Body of pancreas (tissue), 4 donors: ENCODE results near the gene IGF1R. TPM values are rescaled to one million over a fixed set of nuclear protein-coding genes. Genes with fewer than 3 reads are reported as not detected.

Experiments
- ATAC-seq: fragments of 150-250 bp; one replicate; pipeline ENCODE4 v1.9.1; 2016
- DNase-seq, 4 donors: peaks; one replicate each; pipeline ENCODE4 v3.0.0-alpha.2; 2019
- H3K27ac ChIP-seq, 4 donors: fragments of 200-600 bp; sonication (generic); 1 replicate in 3 of 4; 2 replicates in 1 of 4; pipeline versions ENCODE4 v1.5.1 to v1.6.1; 2016 to 2019; ENCODE audit warnings: mild to moderate bottlenecking in 1 of 4, mixed read lengths in 1 of 4, moderate library complexity in 1 of 4
- H3K27me3 ChIP-seq, 2 donors: fragments of 200-600 bp; sonication (generic); one replicate each; pipeline ENCODE4 v1.6.0; 2016; ENCODE audit warnings: mild to moderate bottlenecking in 1 of 2
- H3K36me3 ChIP-seq, 2 donors: fragments of 200-600 bp; sonication (generic); replicated peaks in 1 of 2; 2 replicates each; pipeline ENCODE4 v1.5.1; 2016; ENCODE audit warnings: low read depth in 2 of 2; ENCODE audit not compliant: insufficient read depth in 1 of 2
- H3K4me1 ChIP-seq: fragments of 200-600 bp; sonication (generic); one replicate; pipeline ENCODE4 v1.6.0; 2016
- H3K4me3 ChIP-seq, 2 donors: fragments of 200-600 bp; sonication (generic); 1 replicate in 1 of 2; 2 replicates in 1 of 2; pipeline ENCODE4 v1.5.1; 2016 to 2019
- H3K9me3 ChIP-seq, 3 donors: fragments of 200-600 bp; sonication (generic); 1 replicate in 2 of 3; 2 replicates in 1 of 3; pipeline ENCODE4 v1.5.1; 2016
- CTCF ChIP-seq, 7 experiments: fragments of 450-650 bp in 4 of 7; fragments of 200-600 bp in 3 of 7; sonication (generic) in 3 of 7; IDR thresholded peaks; one replicate each; pipeline ENCODE4 v1.5.1; 2016 to 2019; ENCODE audit warnings: antibody characterized with exemption in 7 of 7
- POLR2A ChIP-seq, 3 donors: fragments of 450-650 bp; IDR thresholded peaks; one replicate each; pipeline ENCODE4 v1.6.1; 2016; ENCODE audit warnings: antibody characterized with exemption in 3 of 3, mild to moderate bottlenecking in 2 of 3
- WGBS, 2 donors: methylation state at CpG; one replicate each; pipeline ENCODE4 v1.1.5; 2017; 5-methylcytosine and 5-hydroxymethylcytosine counted together
- intact Hi-C: fragments of 100-400 bp; cut with DNase I; formaldehyde crosslinking; loops from one replicate; pipeline ENCODE4 v1.15.1; 2023
- total RNA-seq, 2 donors: library from RNA; depleted of rRNA; stranded (reverse); fragments of >200 nt; gene quantifications; one replicate each; pipeline ENCODE4 v1.1.0, GENCODE V29; 2016

Gene IGF1R
- total RNA-seq, 2 donors from 2014 or later, result 34.8 to 55.7 TPM

- no peak for ATAC-seq
- Histone ChIP-seq H3K36me3 (no peaks in the 10 kb centered on the region), H3K27ac (no peak overlapping the region), H3K9me3 (no peaks in the 10 kb centered on the region), H3K27me3 (no peaks in the 10 kb centered on the region), H3K4me1 (peaks cover 64% of the 10 kb centered on the region), H3K4me3 (no peak overlapping the region)
- TF ChIP-seq CTCF (IDR thresholded peaks at IDR 0.05) (no peak), POLR2A (IDR thresholded peaks at IDR 0.05) (no peak)
- intact Hi-C loops, result loop anchor here (10.0 kb wide), 1 partner anchor 50 kb away; no protein-coding TSS in a partner anchor
- DNase-seq, result no peak
- 68 to 77% methylated on average over 3 of the region's 3 CpGs for whole genome bisulfite sequencing, 2 donors
Observed at GRCh38 chr15:98794748-98795147, 146.4 kb downstream of the IGF1R start.

- intact Hi-C loops, result loop anchor here (10.0 kb wide), 1 partner anchor 49 kb away; no protein-coding TSS in a partner anchor
- DNase-seq (no peak), ATAC-seq (no peak)
- H3K27me3 ChIP-seq, result no peaks in the 10 kb centered on the region
- no peaks in the 10 kb centered on the region for H3K36me3 ChIP-seq
- TF ChIP-seq POLR2A (IDR thresholded peaks at IDR 0.05) (no peak), CTCF (IDR thresholded peaks at IDR 0.05) (no peak)
- 81 to 85% methylated on average over 10 of the region's 10 CpGs for WGBS, 2 donors
- H3K4me3 ChIP-seq, result no peak overlapping the region
- H3K4me1 ChIP-seq, result peaks cover 73% of the 10 kb centered on the region
- H3K27ac ChIP-seq, result no peak overlapping the region
- no peaks in the 10 kb centered on the region for H3K9me3 ChIP-seq
Observed at GRCh38 chr15:98795980-98796379, 147.6 kb downstream of the IGF1R start.

GRCh38 chr15:98796685-98797357 lies 148.5 kb downstream of the IGF1R start:
- 59 to 65% methylated on average over 12 of the region's 12 CpGs for WGBS, 2 donors
- no peak overlapping the region for H3K4me3 ChIP-seq
- DNase-seq (peak in 1 of 4 donors; percentile 18), ATAC-seq (no peak)
- no peaks in the 10 kb centered on the region for H3K27me3 ChIP-seq
- no peaks in the 10 kb centered on the region for H3K9me3 ChIP-seq
- no peak overlapping the region for H3K27ac ChIP-seq
- TF ChIP-seq CTCF (IDR thresholded peaks at IDR 0.05) (no peak), POLR2A (IDR thresholded peaks at IDR 0.05) (no peak)
- intact Hi-C loops, result loop anchor here (10.0 kb wide), 1 partner anchor 48 kb away; no protein-coding TSS in a partner anchor
- H3K4me1 ChIP-seq, result peaks cover 75% of the 10 kb centered on the region
- no peaks in the 10 kb centered on the region for H3K36me3 ChIP-seq

- no peak overlapping the region for H3K4me3 ChIP-seq
- no peaks in the 10 kb centered on the region for H3K27me3 ChIP-seq
- no peaks in the 10 kb centered on the region for H3K9me3 ChIP-seq
- no peak for TF ChIP-seq POLR2A (IDR thresholded peaks at IDR 0.05)
- no peak for TF ChIP-seq CTCF (IDR thresholded peaks at IDR 0.05)
- 79 to 88% methylated on average over 6 of the region's 6 CpGs for WGBS, 2 donors
- H3K27ac ChIP-seq, result peak overlapping the region; percentile 2 to 84 (median 80)
- intact Hi-C loops, result loop anchor here (10.0 kb wide), 1 partner anchor 46 kb away; no protein-coding TSS in a partner anchor
- no peaks in the 10 kb centered on the region for H3K36me3 ChIP-seq
- no peak for ATAC-seq
- DNase-seq, result no peak
- peaks cover 64% of the 10 kb centered on the region for H3K4me1 ChIP-seq
Observed at GRCh38 chr15:98798375-98798893, 150.1 kb downstream of the IGF1R start.
